ENCODE measurements around the gene LDAH.
A peak's percentile ranks its signal among the peaks of the same experiment; 100 is the strongest.

- TF ChIP-seq ISL1 (CRISPR knock-in tag; IDR thresholded peaks at IDR 0.05) = 0 out of 2 replicates have a peak, but pooled peaks have one; percentile 13
- peak; percentile 63; the same call in 1 of the 2 replicates for TF ChIP-seq ZFP3 (CRISPR knock-in tag; IDR thresholded peaks at IDR 0.05)
- no peak for TF ChIP-seq ZNF70 (CRISPR knock-in tag; IDR thresholded peaks at IDR 0.05)
Observed at GRCh38 chr2:20674974-20675679, 147.8 kb downstream of the LDAH start.

Measured in SK-N-SH treated with all-trans-retinoic acid at 6 μM for 48 hours (cell line).